Measurements from ENCODE around the gene RAB6A. TPM values are rescaled to one million over a fixed set of nuclear protein-coding genes. Genes with fewer than 3 reads are reported as not detected.

Gene RAB6A
- total RNA-seq, 1 experiment from 2014 or later = 76.3 TPM

- Histone ChIP-seq H3K27ac (ENCODE audit: low read length) (no peak overlapping the region), H3K79me2 (ENCODE audit: low read length) (no peaks in the 10 kb centered on the region), H4K20me1 (ENCODE audit: insufficient read depth, low read depth, low read length) (no peaks in the 10 kb centered on the region), H3K9me2 (replicated peaks; ENCODE audit: insufficient read depth, low read length) (no peaks in the 10 kb centered on the region), H3K4me2 (ENCODE audit: low read depth, low read length, poor library complexity, severe bottlenecking) (no peak overlapping the region), H3K9me3 (ENCODE audit: low read length) (no peaks in the 10 kb centered on the region), H3K27me3 (ENCODE audit: low read length) (no peaks in the 10 kb centered on the region), H3K4me3 (ENCODE audit: low read length) (no peak overlapping the region), H3K9ac (ENCODE audit: low read length) (no peak overlapping the region), H2AFZ (ENCODE audit: low read length) (0 out of 2 replicates have a peak overlapping the region, but pooled peaks have one; percentile 36), H3K36me3 (ENCODE audit: insufficient read depth, low read length) (no peaks in the 10 kb centered on the region), H3K4me1 (ENCODE audit: low read length) (peaks cover 4% of the 10 kb centered on the region; the same call in 1 of the 2 replicates)
- DNase-seq = no peak
Observed at GRCh38 chr11:73637012-73637411, 123.9 kb downstream of the RAB6A start.

- no peak overlapping the region for H2AFZ ChIP-seq (ENCODE audit: low read length)
- no peak overlapping the region for H3K9ac ChIP-seq (ENCODE audit: low read length)
- H3K27me3 ChIP-seq (ENCODE audit: low read length) = no peaks in the 10 kb centered on the region
- no peaks in the 10 kb centered on the region for H3K79me2 ChIP-seq (ENCODE audit: low read length)
- no peak overlapping the region for H3K4me3 ChIP-seq (ENCODE audit: low read length)
- H3K36me3 ChIP-seq (ENCODE audit: insufficient read depth, low read length) = no peaks in the 10 kb centered on the region
- H4K20me1 ChIP-seq (ENCODE audit: insufficient read depth, low read depth, low read length) = no peaks in the 10 kb centered on the region
- DNase-seq = no peak
- no peaks in the 10 kb centered on the region for H3K9me3 ChIP-seq (ENCODE audit: low read length)
- no peak overlapping the region for H3K4me2 ChIP-seq (ENCODE audit: low read depth, low read length, poor library complexity, severe bottlenecking)
- no peaks in the 10 kb centered on the region for H3K9me2 ChIP-seq (replicated peaks; ENCODE audit: insufficient read depth, low read length)
- H3K4me1 ChIP-seq (ENCODE audit: low read length) = peaks cover 4% of the 10 kb centered on the region; the same call in 1 of the 2 replicates
- H3K27ac ChIP-seq (ENCODE audit: low read length) = no peak overlapping the region
Observed at GRCh38 chr11:73636249-73636648, 124.6 kb downstream of the RAB6A start.

- H3K9me3 ChIP-seq (ENCODE audit: low read length) = no peaks in the 10 kb centered on the region
- H3K79me2 ChIP-seq (ENCODE audit: low read length) = no peaks in the 10 kb centered on the region
- no peak overlapping the region for H3K4me2 ChIP-seq (ENCODE audit: low read depth, low read length, poor library complexity, severe bottlenecking)
- no peak overlapping the region for H3K27ac ChIP-seq (ENCODE audit: low read length)
- no peak for DNase-seq
- H3K4me3 ChIP-seq (ENCODE audit: low read length) = no peak overlapping the region
- peaks cover 4% of the 10 kb centered on the region; the same call in 1 of the 2 replicates for H3K4me1 ChIP-seq (ENCODE audit: low read length)
- no peaks in the 10 kb centered on the region for H3K9me2 ChIP-seq (replicated peaks; ENCODE audit: insufficient read depth, low read length)
- H3K9ac ChIP-seq (ENCODE audit: low read length) = no peak overlapping the region
- H4K20me1 ChIP-seq (ENCODE audit: insufficient read depth, low read depth, low read length) = no peaks in the 10 kb centered on the region
- H2AFZ ChIP-seq (ENCODE audit: low read length) = no peak overlapping the region
- no peaks in the 10 kb centered on the region for H3K27me3 ChIP-seq (ENCODE audit: low read length)
- H3K36me3 ChIP-seq (ENCODE audit: insufficient read depth, low read length) = no peaks in the 10 kb centered on the region
Observed at GRCh38 chr11:73635721-73636120, 125.2 kb downstream of the RAB6A start.

- Histone ChIP-seq H3K4me2 (ENCODE audit: low read depth, low read length, poor library complexity, severe bottlenecking) (no peak overlapping the region), H3K4me3 (ENCODE audit: low read length) (no peak overlapping the region), H4K20me1 (ENCODE audit: insufficient read depth, low read depth, low read length) (no peaks in the 10 kb centered on the region), H3K4me1 (ENCODE audit: low read length) (peaks cover 4% of the 10 kb centered on the region; the same call in 1 of the 2 replicates), H3K9me2 (replicated peaks; ENCODE audit: insufficient read depth, low read length) (no peaks in the 10 kb centered on the region), H3K79me2 (ENCODE audit: low read length) (no peaks in the 10 kb centered on the region), H3K27ac (ENCODE audit: low read length) (no peak overlapping the region), H3K9me3 (ENCODE audit: low read length) (no peaks in the 10 kb centered on the region), H2AFZ (ENCODE audit: low read length) (no peak overlapping the region), H3K9ac (ENCODE audit: low read length) (no peak overlapping the region), H3K27me3 (ENCODE audit: low read length) (no peaks in the 10 kb centered on the region), H3K36me3 (ENCODE audit: insufficient read depth, low read length) (no peaks in the 10 kb centered on the region)
- no peak for DNase-seq
Observed at GRCh38 chr11:73633999-73634398, 126.9 kb downstream of the RAB6A start.

GRCh38 chr11:73632996-73633395 is 127.9 kb downstream of the RAB6A start:
- Histone ChIP-seq H4K20me1 (ENCODE audit: insufficient read depth, low read depth, low read length) (no peaks in the 10 kb centered on the region), H3K4me1 (ENCODE audit: low read length) (peaks cover 4% of the 10 kb centered on the region; the same call in 1 of the 2 replicates), H3K4me3 (ENCODE audit: low read length) (no peak overlapping the region), H3K79me2 (ENCODE audit: low read length) (no peaks in the 10 kb centered on the region), H3K27ac (ENCODE audit: low read length) (no peak overlapping the region), H3K4me2 (ENCODE audit: low read depth, low read length, poor library complexity, severe bottlenecking) (no peak overlapping the region), H3K9me2 (replicated peaks; ENCODE audit: insufficient read depth, low read length) (no peaks in the 10 kb centered on the region), H2AFZ (ENCODE audit: low read length) (no peak overlapping the region), H3K27me3 (ENCODE audit: low read length) (no peaks in the 10 kb centered on the region), H3K9ac (ENCODE audit: low read length) (no peak overlapping the region), H3K36me3 (ENCODE audit: insufficient read depth, low read length) (no peaks in the 10 kb centered on the region), H3K9me3 (ENCODE audit: low read length) (no peaks in the 10 kb centered on the region)
- DNase-seq = no peak

- Histone ChIP-seq H3K27me3 (ENCODE audit: low read length) (no peaks in the 10 kb centered on the region), H4K20me1 (ENCODE audit: insufficient read depth, low read depth, low read length) (no peaks in the 10 kb centered on the region)
Observed at GRCh38 chr11:73629907-73630306, 131.0 kb downstream of the RAB6A start.

GRCh38 chr11:73625696-73626318 is 135.1 kb downstream of the RAB6A start:
- Histone ChIP-seq H3K79me2 (ENCODE audit: low read length) (no peaks in the 10 kb centered on the region), H4K20me1 (ENCODE audit: insufficient read depth, low read depth, low read length) (no peaks in the 10 kb centered on the region), H3K4me2 (ENCODE audit: low read depth, low read length, poor library complexity, severe bottlenecking) (no peak overlapping the region), H3K9ac (ENCODE audit: low read length) (no peak overlapping the region), H3K27me3 (ENCODE audit: low read length) (no peaks in the 10 kb centered on the region), H3K27ac (ENCODE audit: low read length) (no peak overlapping the region), H3K9me3 (ENCODE audit: low read length) (no peaks in the 10 kb centered on the region), H3K4me3 (ENCODE audit: low read length) (no peak overlapping the region), H2AFZ (ENCODE audit: low read length) (no peak overlapping the region), H3K36me3 (ENCODE audit: insufficient read depth, low read length) (no peaks in the 10 kb centered on the region), H3K4me1 (ENCODE audit: low read length) (peaks cover 14% of the 10 kb centered on the region), H3K9me2 (replicated peaks; ENCODE audit: insufficient read depth, low read length) (no peaks in the 10 kb centered on the region)
- DNase-seq = peak; percentile 87

More at GRCh38 chr11:73629907-73630306, 131.0 kb downstream of the RAB6A start:
- no peak for DNase-seq
- H2AFZ ChIP-seq (ENCODE audit: low read length) = no peak overlapping the region
- no peaks in the 10 kb centered on the region for H3K9me2 ChIP-seq (replicated peaks; ENCODE audit: insufficient read depth, low read length)
- H3K4me2 ChIP-seq (ENCODE audit: low read depth, low read length, poor library complexity, severe bottlenecking) = no peak overlapping the region
- H3K36me3 ChIP-seq (ENCODE audit: insufficient read depth, low read length) = no peaks in the 10 kb centered on the region
- H3K9me3 ChIP-seq (ENCODE audit: low read length) = no peaks in the 10 kb centered on the region
- H3K9ac ChIP-seq (ENCODE audit: low read length) = no peak overlapping the region
- H3K27ac ChIP-seq (ENCODE audit: low read length) = no peak overlapping the region
- H3K4me1 ChIP-seq (ENCODE audit: low read length) = no peaks in the 10 kb centered on the region
- H3K79me2 ChIP-seq (ENCODE audit: low read length) = no peaks in the 10 kb centered on the region
- no peak overlapping the region for H3K4me3 ChIP-seq (ENCODE audit: low read length)
